ENCODE results near the gene KLK6. TPM values are rescaled to one million over a fixed set of nuclear protein-coding genes. Genes with fewer than 3 reads are reported as not detected.

KLK6 gene
- total RNA-seq, 1 donor from 2014 or later = 5.0 TPM

GRCh38 chr19:51012661-51013190, 43.3 kb upstream of the KLK6 start:
- H3K27me3 Mint-ChIP-seq = peaks cover 69% of the 10 kb centered on the region
- DNase-seq (ENCODE audit: extremely low spot score, unreplicated experiment) = no peak
- no peak for TF ChIP-seq CTCF (conservative IDR thresholded peaks at IDR 0.05)

GRCh38 chr19:51010066-51010795, 40.8 kb upstream of the KLK6 start:
- Mint-ChIP-seq H3K27me3 (peaks cover 62% of the 10 kb centered on the region), H3K36me3 (no peaks in the 10 kb centered on the region), H3K9me3 (no peaks in the 10 kb centered on the region), H3K4me1 (ENCODE audit: unreplicated experiment) (no peaks in the 10 kb centered on the region), H3K4me3 (no peak overlapping the region), H3K27ac (peak overlapping the region; percentile 60)
- TF ChIP-seq CTCF (conservative IDR thresholded peaks at IDR 0.05) = no peak
- no peak for DNase-seq (ENCODE audit: extremely low spot score, unreplicated experiment)

More at GRCh38 chr19:51012661-51013190, 43.3 kb upstream of the KLK6 start:
- Mint-ChIP-seq H3K36me3 (no peaks in the 10 kb centered on the region), H3K9me3 (no peaks in the 10 kb centered on the region), H3K4me3 (no peak overlapping the region), H3K27ac (no peak overlapping the region), H3K4me1 (ENCODE audit: unreplicated experiment) (no peaks in the 10 kb centered on the region)

- TF ChIP-seq CTCF (conservative IDR thresholded peaks at IDR 0.05) = no peak
- no peaks in the 10 kb centered on the region for H3K36me3 Mint-ChIP-seq
- no peaks in the 10 kb centered on the region for H3K4me1 Mint-ChIP-seq (ENCODE audit: unreplicated experiment)
- no peak overlapping the region for H3K27ac Mint-ChIP-seq
- no peak overlapping the region for H3K4me3 Mint-ChIP-seq
- no peak for DNase-seq (ENCODE audit: extremely low spot score, unreplicated experiment)
- H3K9me3 Mint-ChIP-seq = no peaks in the 10 kb centered on the region
- H3K27me3 Mint-ChIP-seq = peaks cover 61% of the 10 kb centered on the region
Measured at GRCh38 chr19:51009061-51009891, 39.9 kb upstream of the KLK6 start.

GRCh38 chr19:51007488-51007887, 38.1 kb upstream of the KLK6 start:
- TF ChIP-seq CTCF (conservative IDR thresholded peaks at IDR 0.05) = no peak
- no peak for DNase-seq (ENCODE audit: extremely low spot score, unreplicated experiment)
- no peaks in the 10 kb centered on the region for H3K9me3 Mint-ChIP-seq
- H3K27me3 Mint-ChIP-seq = peaks cover 49% of the 10 kb centered on the region
- H3K4me1 Mint-ChIP-seq (ENCODE audit: unreplicated experiment) = no peaks in the 10 kb centered on the region
- no peak overlapping the region for H3K27ac Mint-ChIP-seq
- H3K36me3 Mint-ChIP-seq = no peaks in the 10 kb centered on the region
- no peak overlapping the region for H3K4me3 Mint-ChIP-seq

GRCh38 chr19:51006406-51006805, 37.0 kb upstream of the KLK6 start:
- no peak overlapping the region for H3K27ac Mint-ChIP-seq
- H3K9me3 Mint-ChIP-seq = no peaks in the 10 kb centered on the region
- peaks cover 3% of the 10 kb centered on the region for H3K4me1 Mint-ChIP-seq (ENCODE audit: unreplicated experiment)
- no peaks in the 10 kb centered on the region for H3K36me3 Mint-ChIP-seq
- H3K4me3 Mint-ChIP-seq = no peak overlapping the region
- peaks cover 51% of the 10 kb centered on the region for H3K27me3 Mint-ChIP-seq
- DNase-seq (ENCODE audit: extremely low spot score, unreplicated experiment) = no peak
- TF ChIP-seq CTCF (conservative IDR thresholded peaks at IDR 0.05) = no peak

All from type B pancreatic cell (in vitro differentiated cells).